RPMI8226 (cell line): ENCODE results near the gene ERV3-1.
A peak's percentile ranks its signal among the peaks of the same experiment; 100 is the strongest.
"Not testable (repeated sequence)": the region's sequence is repeated elsewhere in the genome, so short reads cannot be mapped to it uniquely, and the experiment has no call there.

ENCODE experiments used
- DNase-seq: peaks from one replicate; pipeline ENCODE4 v3.0.0-alpha.2; 2015

The ERV3-1 gene

GRCh38 chr7:64999165-65000004, 7.1 kb downstream of the ERV3-1 start:
- DNase-seq = peak; percentile 75

GRCh38 chr7:64998865-64999164, 7.7 kb downstream of the ERV3-1 start:
- no peak for DNase-seq

- DNase-seq = no peak
Measured at GRCh38 chr7:64997927-64998391, 8.5 kb downstream of the ERV3-1 start.

- DNase-seq = no peak
Measured at GRCh38 chr7:64997164-64997908, 9.2 kb downstream of the ERV3-1 start.

- DNase-seq = no peak
Measured at GRCh38 chr7:64996305-64996704, 10.2 kb downstream of the ERV3-1 start.

GRCh38 chr7:64993901-64994300, 12.6 kb downstream of the ERV3-1 start:
- no peak for DNase-seq

GRCh38 chr7:64992971-64993370, 13.5 kb downstream of the ERV3-1 start:
- no peak for DNase-seq

- no peak for DNase-seq
Measured at GRCh38 chr7:64990936-64991335, 15.6 kb downstream of the ERV3-1 start, which contains the start of gene ZNF117. ZNF117 (minus strand) TSS chr7:64991036.

GRCh38 chr7:64990216-64990615, 16.3 kb downstream of the ERV3-1 start:
- no peak for DNase-seq

GRCh38 chr7:64978497-64979203, 27.8 kb downstream of the ERV3-1 start:
- no peak for DNase-seq

- no peak for DNase-seq
Measured at GRCh38 chr7:64965594-64965993, 40.9 kb downstream of the ERV3-1 start.

- peak; percentile 91 for DNase-seq
Measured at GRCh38 chr7:64959072-64959747, 47.3 kb downstream of the ERV3-1 start.

- peak; percentile 69 for DNase-seq
Measured at GRCh38 chr7:64951250-64951848, 55.1 kb downstream of the ERV3-1 start.

- not testable (repeated sequence) for DNase-seq
Measured at GRCh38 chr7:64950673-64951072, 55.8 kb downstream of the ERV3-1 start.

- DNase-seq = not testable (repeated sequence)
Measured at GRCh38 chr7:64948774-64949173, 57.7 kb downstream of the ERV3-1 start.

GRCh38 chr7:64947252-64948000, 59.1 kb downstream of the ERV3-1 start:
- DNase-seq = no peak

- peak; percentile 20 for DNase-seq
Measured at GRCh38 chr7:64946772-64947171, 59.7 kb downstream of the ERV3-1 start.

GRCh38 chr7:64945503-64946175, 60.8 kb downstream of the ERV3-1 start:
- DNase-seq = no peak

- not testable (repeated sequence) for DNase-seq
Measured at GRCh38 chr7:64944667-64945502, 61.6 kb downstream of the ERV3-1 start.
